HG02588 (cell line): ENCODE measurements around the gene ABHD4.
"Not testable (repeated sequence)": the region's sequence is repeated elsewhere in the genome, so short reads cannot be mapped to it uniquely, and the experiment has no call there.

Source experiments
- ATAC-seq: cut with Tn5 transposase; IDR thresholded peaks from one replicate; pipeline ENCODE4 v1.9.1; 2021; ENCODE audit warnings: mild to moderate bottlenecking, moderate library complexity; ENCODE audit not compliant: unreplicated experiment

The ABHD4 gene

GRCh38 chr14:22561366-22561660 lies 36.8 kb upstream of the ABHD4 start:
- no peak for ATAC-seq

GRCh38 chr14:22561661-22562579 lies 36.2 kb upstream of the ABHD4 start:
- ATAC-seq = no peak

- ATAC-seq = peak; percentile 39
These were observed 34.1 kb upstream of the ABHD4 start for GRCh38 chr14:22563987-22564386.

DNA sequence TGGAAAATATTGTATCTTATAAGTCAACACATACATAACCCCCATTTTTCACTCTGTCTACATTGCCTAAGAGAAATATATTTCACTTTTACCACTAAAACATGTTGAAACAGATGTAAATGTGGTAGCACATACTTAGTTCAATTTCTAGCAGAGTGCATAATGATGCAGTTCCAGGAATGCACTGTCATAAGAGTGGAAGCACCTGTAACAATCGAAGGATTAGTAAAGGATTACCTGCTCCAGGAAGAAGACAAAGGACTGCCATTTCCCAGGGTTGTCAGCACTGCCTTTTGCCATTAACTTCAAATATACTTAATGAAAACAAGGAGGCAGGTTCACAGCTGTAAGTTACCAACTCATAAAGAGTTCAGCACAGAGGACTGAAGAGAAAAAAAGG lies 33.6 kb upstream of the ABHD4 start:
- ATAC-seq = no peak

- ATAC-seq = peak; percentile 40
These were observed 32.6 kb upstream of the ABHD4 start for GRCh38 chr14:22565391-22565945.

- not testable (repeated sequence) for ATAC-seq
These were observed 31.8 kb upstream of the ABHD4 start for GRCh38 chr14:22566266-22566665.

- ATAC-seq = no peak
These were observed 31.3 kb upstream of the ABHD4 start for GRCh38 chr14:22566845-22567244.

DNA sequence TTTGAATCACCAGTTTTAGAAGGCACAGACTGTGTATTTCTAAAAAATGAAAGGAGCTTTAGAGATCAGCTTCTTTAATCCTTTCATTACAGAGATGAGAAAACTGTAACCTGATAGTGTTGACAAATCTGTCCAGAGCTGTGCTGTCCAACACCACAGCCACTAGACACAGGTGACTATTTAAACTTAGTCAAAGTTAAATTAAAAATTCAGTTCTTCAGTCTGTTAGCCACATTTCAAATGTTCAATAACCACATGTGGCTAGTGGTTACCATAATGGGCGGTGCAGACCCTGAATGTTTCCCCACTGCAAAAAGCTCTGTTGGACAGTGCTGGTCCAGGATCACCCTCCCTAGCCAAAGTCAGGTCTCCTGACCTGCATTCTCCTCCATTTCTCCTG lies 30.7 kb upstream of the ABHD4 start:
- no peak for ATAC-seq

- ATAC-seq = no peak
These were observed 28.9 kb upstream of the ABHD4 start for GRCh38 chr14:22569106-22569736.

- ATAC-seq = no peak
These were observed 28.4 kb upstream of the ABHD4 start for GRCh38 chr14:22569737-22570131.

GRCh38 chr14:22570132-22570949 lies 27.8 kb upstream of the ABHD4 start:
- peak; percentile 62 for ATAC-seq

- no peak for ATAC-seq
These were observed 25.5 kb upstream of the ABHD4 start for GRCh38 chr14:22572562-22573058.

- ATAC-seq = no peak
These were observed 24.3 kb upstream of the ABHD4 start for GRCh38 chr14:22573804-22574203.

DNA sequence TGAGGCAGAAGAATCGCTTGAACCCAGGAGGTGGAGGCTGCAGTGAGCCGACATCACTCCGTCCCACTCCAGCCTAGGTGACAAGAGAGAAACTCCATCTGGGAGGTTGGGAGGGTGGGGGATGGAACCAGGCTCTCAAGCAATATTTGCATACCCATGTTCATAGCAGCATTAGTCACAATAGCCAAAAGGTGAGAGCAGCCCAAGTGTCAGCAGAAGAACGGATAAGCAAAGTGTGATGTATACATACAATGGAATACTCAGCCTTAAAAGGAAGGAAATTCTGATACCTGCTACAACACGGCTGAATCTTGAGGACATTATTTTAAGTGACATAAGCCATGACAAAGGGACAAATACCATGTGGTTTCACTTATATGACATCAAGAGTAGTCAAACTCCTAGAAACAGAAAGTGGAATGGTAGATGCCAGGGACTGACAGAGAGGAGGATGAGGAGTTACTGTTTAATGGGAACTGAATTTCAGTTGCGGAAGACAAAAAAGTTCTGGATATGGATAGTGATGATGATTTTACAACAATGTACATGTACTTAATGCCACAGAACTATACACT lies 20.7 kb upstream of the ABHD4 start:
- no peak for ATAC-seq

DNA sequence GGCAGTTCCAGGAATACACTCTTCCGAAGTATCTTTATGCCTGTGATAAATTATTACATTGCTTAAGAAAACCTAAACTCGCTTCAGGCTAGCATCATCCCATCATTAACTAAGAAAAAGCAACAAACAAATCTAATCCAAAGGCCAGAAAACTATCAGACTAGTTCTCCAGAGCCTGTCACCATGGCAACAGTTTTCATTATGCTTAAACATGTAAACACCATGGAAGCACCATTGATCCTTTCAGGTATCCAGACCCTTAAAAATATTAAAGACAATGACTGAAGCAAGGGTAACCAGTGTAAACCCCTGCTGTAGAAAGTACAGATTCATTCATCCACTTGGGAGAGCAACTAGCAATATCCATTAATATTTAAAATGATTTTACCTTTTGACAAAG lies 18.9 kb upstream of the ABHD4 start:
- ATAC-seq = no peak

GRCh38 chr14:22579881-22580280 lies 18.2 kb upstream of the ABHD4 start:
- no peak for ATAC-seq

DNA sequence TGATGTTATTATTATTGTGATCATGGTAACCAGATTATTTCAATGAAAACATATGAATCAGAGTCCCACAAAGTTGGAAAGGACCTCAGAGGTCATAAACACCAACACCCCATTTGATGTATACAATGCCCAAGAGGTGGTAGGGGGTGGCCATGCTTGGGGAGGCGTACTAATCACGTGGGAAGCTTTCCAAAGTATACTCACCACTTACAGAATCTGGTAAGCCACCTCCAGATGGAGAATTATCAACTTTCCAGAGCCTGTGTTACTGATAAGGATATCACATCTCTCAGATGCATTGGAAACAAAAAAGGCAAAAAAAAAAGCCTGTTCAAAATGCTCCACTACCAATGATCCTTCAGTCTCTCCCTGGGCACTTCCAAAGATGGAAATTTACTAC lies 17.5 kb upstream of the ABHD4 start:
- no peak for ATAC-seq

DNA sequence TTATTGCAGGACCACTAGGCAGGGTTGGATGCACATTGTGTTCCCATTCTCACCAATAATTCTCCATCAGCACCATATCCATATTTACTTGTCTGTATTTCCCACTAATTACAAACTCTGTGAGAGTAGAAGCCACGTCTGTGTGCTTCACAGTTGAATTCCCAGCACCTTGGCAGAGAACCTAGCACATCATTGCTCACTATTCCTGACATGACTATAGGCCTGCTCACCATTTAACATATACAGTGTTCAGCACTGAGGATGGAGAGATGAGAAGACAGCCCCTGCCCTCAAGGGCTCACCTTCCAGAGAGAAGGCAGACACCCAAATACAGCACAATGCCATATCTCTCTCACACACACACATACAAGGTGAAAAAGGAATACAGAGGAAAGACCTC lies 14.1 kb upstream of the ABHD4 start:
- ATAC-seq = no peak

- no peak for ATAC-seq
These were observed 10.9 kb upstream of the ABHD4 start for GRCh38 chr14:22587247-22587646.

DNA sequence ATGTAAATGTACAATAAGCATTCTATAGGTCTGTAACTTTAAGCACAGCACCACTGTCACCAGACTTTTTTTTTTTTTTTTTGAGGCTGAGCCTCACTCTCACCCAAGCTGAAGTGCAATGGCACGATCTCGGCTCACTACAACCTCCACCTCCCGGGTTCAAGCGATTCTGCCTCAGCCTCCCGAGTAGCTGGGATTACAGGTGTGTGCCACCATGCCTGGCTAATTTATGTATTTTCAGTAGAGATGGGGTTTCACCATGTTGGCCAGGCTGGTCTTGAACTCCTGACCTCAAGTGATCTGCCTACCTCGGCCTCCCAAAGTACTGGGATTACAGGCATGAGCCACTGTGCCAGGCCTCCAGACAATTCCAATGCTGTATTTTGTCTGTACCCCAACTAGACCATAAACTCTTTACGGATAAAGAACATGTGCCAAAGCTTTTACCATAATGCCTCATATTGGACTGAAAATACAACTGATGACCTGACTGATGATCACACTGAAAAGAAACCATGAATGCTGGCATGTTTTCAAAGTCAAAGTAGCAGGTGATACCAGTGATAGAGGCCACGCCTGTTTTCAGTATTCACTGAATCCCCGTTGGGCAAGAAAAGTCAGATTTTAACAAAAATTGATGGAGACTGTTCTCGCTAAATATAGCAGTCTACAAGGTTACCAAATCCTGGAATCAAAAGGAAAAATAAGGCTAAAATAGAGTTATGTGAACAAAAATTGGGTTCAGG lies 10.2 kb upstream of the ABHD4 start:
- ATAC-seq = not testable (repeated sequence)
